NCI-H146 (cell line): ENCODE data around the gene COL23A1.
"Not testable (repeated sequence)": the region's sequence is repeated elsewhere in the genome, so short reads cannot be mapped to it uniquely, and the experiment has no call there.

Source experiments
- DNase-seq: peaks from one replicate; lab custom pipeline; 2025; lab: John Stamatoyannopoulos, UW

The COL23A1 gene

DNA sequence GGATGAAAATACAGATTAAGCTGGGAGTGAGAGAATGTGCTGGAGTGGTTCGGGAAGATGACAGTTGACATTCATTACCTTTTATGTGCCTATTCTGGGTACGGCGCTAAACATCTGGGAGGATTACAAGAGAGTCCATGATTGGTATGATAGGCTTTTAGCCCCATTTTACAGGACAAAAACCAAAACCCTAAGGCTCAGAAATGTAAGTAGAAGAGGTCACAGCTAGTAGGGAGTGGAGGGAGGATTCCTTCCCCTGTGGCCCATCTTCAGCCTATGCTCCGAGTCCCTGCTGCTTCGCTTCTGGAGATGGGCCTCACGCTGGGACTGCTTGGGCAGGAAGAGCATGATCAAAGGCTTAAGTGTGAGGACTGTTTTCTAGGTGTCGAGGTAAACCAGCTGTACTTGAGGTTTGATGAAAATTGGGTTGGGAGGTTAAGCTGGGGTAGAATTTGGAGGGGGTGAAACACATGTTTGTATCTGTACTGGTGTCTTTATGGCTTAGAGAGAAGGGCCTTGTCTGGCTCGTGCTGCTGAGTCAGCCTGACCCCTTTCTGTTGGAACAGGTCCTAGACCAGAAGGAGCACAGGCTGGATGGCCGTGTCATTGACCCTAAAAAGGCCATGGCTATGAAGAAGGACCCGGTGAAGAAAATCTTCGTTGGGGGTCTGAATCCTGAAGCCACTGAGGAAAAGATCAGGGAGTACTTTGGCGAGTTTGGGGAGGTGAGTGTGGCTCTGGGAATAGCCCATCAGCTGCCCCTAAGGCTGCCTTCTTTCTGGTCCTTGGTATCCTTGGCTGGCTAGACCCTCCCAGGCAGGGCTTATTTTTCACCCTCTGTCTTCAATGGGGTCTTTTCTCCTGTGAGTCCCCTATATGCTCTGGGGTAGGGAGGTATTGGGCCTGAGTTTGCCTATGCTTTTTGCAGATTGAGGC, 383.8 kb downstream of the COL23A1 start:
- DNase-seq, result no peak

DNA sequence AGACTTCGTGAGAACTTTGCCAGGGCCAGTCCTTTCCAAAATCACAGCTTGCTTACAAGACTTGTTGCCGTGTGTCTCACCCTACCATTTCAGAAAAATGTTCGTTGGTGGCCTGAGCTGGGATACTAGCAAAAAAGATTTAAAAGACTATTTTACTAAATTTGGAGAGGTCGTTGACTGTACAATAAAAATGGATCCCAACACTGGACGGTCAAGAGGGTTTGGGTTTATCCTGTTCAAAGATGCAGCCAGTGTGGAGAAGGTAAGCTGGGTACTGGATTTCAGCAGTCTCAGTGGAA, 384.5 kb downstream of the COL23A1 start:
- DNase-seq, result no peak

DNA sequence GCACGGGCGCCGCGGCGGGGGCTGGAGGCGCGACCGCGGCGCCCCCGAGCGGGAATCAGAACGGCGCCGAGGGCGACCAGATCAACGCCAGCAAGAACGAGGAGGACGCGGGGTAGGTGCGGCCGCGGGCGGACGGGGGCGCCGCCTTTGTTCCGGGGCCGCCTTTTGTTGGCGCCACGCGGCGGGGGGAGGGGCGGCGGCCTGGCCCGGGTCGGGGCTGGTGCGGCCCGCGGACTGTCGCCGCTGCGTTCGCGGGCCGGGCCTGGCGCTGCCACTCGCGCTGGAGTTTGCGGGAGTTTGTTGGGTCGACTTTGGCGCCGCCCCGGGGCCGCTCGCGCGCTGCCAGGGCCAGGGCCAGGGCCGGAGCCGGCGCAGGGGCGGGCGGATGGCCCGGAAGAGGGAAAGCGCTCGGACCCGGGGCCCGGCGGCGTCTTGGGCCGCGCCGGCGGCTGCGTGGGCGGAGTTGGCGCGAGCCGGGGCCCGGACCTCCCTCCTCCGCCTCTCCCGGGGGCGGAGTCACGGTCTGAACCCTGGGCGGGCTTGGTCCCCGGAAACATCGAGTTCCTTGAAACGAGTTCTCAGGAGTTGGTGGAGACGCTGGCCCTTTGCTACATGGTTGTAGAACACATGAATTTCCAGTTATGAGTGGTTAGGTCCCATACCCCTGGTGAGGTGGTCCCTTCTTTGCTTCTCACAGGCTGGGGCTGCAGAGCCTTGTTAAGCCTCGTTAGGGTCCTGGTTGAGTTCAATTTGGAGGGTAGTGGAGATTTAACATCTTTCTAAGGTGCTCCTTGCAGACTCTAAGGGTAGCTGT, 385.1 kb downstream of the COL23A1 start:
- peak; percentile 55 for DNase-seq

DNA sequence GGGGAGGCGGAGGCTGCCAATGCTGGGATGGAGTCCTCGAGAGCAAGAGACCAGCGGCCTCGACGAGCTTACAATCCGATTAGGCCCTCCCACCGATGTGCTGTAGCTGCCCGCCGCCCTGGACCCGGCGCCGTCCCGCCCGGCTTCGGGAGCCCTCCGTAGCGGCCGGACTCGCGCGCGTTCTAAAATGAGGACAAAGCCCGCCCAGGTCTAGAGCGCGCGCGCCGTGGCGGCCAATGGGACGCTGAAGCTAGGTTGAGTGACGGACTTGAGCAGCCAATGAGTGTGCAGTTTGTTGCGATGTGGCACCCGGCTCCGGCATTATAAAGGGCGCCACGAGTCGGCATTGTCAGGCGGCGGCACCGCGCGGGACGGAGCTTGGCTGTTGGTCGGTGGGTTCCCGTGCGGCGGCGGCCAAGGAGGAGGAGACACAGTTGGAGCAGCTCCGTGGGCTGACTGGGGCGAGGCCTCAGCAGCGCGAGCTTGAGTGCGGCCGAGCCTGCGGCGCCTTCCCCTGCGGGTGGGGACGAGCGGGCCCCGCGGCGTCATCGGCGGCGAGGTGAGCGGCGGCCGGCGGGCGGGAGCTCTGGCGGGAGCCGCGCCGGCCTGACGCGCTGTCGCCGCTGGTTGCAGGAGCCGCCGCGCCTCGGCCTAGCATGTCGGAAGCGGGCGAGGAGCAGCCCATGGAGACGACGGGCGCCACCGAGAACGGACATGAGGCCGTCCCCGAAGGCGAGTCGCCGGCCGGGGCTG, 385.8 kb downstream of the COL23A1 start, which contains the start of gene HNRNPAB:
HNRNPAB (plus strand) TSS at position 352 of the 753 bp plus-strand sequence; CDS start at position 657, 305 bp downstream.
- peak; percentile 89 for DNase-seq

DNA sequence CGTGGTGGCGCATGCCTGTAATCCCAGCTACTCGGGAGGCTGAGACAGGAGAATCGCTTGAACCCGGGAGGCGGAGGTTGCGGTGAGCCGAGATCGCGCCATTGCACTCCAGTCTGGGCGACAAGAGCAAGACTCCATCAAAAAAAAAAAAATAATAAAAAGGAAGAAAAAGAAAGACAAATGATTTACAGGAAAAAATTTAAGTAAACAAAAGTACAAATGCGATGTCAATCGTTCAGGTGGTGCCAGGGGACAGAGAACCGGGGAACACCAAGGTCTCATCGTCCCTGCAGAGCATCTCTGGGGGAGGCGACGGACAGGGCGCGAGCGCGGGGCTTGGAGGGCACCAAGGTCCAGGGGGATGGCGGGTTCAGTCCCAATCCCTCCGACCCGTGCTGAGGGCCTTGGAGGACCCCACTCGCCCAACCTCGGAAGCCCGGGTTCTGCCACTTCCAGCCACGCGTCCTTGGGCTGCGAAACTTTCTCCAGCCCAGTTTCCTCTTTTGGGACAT, 386.5 kb downstream of the COL23A1 start:
- no peak for DNase-seq

DNA sequence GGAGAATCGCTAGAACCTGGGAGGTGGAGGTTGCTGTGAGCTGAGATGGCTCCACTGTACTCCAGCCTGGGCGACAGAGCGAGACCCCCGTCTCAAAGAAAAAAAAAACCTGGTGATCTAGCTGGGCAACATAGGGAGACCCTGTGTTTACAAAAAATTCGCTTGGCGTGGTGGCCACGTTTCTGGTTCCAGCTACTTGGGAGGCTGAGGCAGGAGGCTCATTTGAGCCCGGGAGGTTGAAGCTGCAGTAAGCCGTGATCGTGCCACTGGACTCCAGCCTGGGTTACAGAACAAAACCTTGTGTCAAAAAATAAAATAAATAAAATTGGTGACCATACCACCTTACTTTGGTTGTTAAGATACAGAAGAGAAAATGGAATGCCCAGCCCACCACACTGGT, 387.7 kb downstream of the COL23A1 start:
- no peak for DNase-seq

DNA sequence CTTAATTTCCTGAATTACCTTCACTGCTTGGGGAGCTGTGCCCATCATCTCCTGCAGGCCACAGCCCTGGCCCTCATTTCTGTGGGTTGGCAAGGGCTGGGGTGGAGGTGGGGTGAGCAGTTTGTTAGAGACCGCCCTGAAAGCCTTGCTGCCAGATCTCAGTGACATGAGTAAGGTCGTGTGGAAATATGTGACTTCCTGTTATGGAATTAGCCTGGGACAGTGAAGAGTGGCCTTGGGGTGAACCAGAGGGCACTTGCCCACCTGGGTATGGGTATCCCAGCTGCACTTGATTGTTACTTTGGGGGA, 388.3 kb downstream of the COL23A1 start:
- DNase-seq, result no peak

DNA sequence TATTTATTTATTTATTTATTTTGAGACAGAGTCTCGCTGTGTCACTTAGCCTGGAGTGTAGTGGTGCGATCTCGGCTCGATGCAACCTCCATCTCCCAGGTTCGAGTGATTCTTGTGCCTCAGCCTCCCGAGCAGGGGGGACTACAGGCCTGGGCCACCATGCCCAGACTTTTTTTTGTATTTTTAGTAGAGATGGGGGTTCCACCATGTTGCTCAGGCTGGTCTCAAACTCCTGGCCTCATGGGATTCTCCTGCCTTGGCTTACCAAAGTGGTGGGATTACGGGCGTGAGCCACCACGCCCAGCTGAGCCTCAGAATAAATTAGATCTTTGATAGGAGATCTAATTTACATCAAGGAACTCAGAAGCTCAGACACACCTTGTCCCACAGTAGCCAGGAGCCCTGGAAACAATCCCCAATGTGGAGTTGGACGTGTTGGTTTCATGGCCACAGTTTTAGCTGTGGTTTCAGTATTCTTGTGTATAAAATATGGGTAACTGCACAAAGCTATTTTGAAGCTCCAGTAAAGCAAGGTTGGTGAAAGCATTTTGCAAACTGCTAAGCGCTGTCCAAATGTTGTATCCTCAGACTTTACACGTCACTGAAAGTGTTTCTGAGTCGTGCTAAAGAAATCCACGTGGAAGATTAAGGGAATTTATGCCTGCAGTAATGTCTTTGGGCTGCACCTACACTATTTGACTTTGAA, 388.8 kb downstream of the COL23A1 start:
- DNase-seq, result no peak

DNA sequence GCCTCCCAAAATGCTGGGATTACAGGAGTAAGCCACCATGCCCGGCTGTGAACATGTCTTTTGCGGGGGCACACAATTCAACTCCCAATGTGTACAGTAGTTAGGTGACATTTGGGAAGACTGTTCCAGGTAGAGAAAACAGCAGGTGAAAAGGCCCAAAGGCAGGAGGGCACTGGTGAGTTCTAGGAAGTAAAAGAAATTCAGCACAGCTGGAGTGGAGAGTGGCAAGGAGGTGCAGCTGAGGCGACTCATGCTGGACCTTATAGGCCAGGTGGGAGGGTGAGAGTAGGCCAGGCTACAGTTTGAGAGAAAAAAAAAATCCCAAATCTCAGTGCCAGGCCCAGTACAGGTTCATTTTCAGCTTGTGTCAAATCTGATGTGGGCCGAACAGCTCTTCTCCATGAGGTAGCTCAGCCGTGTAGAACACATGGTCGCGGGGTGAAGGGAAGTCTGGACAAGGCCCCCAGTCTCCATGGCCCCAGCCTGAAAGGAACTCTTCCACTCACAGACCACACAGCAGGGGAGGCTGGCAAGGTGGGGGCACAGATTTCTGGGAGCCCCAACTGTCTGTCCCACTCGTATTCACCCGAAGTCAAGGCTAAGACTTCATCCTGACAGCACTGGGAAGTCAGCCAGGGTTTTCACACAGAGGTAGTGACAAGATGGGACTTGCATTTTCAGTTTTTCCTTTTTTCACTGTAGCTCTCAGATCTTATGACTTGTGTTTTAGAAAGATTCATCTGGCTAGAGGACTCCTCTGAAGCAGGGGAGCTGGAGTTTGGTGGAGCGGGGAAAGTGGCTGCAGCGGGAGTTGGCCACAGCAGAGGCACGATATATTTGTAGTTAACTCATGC, 390.4 kb downstream of the COL23A1 start:
- no peak for DNase-seq

DNA sequence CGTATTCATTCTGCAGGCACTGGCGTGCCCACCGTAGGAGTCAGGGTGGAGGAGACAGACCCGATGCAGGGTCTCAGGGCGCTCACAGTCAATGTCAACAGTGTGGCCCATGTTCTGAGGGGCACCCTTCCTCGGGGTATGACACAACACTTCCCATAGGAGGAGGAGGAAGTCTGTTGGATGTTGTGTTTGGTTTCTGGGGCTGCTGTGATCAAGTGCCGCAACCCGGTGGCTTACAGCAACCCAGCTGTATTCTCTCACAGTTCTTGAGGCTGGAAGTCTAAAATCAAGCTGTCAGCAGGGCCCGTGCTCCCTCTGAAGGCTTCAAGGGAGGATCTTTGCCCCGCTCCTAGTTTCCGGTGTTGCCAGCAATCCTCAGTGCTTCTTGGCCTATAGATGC, 391.5 kb downstream of the COL23A1 start:
- DNase-seq, result no peak

DNA sequence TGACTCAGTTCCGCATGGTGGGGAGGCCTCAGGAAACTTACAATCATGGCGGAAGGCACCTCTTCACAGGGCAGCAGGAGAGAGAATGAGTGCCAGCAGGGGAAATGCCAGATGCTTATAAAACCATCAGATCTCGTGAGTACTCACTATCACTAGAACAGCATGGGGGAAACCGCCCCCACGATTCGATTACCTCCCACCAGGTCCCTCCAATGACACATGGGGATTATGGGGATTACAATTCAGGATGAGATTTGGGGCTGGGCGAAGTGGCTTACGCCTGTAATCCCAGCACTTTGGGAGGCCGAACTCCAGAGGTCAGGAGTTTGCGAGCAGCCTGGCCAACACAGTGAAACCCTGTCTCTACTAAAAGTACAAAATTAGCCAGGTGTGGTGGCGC, 392.0 kb downstream of the COL23A1 start:
- DNase-seq, result not testable (repeated sequence)

DNA sequence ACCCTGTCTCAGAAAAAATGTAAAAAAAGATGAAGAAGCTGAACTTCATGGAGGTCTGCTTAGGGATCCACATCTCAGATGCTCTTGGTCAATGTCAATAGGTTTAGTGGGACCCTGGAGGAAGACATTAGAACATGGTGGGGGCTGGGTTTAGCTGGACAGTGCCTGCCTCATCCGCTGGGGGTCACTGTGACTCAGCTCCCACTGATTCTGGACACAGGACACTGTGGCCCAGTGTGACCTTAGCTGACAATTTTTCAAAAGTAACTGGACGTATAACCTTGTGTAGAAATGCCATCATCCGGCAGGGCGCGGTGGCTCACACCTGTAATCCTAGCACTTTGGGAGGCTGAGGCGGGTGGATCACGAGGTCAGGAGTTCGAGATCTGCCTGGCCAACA, 393.2 kb downstream of the COL23A1 start:
- DNase-seq, result no peak

DNA sequence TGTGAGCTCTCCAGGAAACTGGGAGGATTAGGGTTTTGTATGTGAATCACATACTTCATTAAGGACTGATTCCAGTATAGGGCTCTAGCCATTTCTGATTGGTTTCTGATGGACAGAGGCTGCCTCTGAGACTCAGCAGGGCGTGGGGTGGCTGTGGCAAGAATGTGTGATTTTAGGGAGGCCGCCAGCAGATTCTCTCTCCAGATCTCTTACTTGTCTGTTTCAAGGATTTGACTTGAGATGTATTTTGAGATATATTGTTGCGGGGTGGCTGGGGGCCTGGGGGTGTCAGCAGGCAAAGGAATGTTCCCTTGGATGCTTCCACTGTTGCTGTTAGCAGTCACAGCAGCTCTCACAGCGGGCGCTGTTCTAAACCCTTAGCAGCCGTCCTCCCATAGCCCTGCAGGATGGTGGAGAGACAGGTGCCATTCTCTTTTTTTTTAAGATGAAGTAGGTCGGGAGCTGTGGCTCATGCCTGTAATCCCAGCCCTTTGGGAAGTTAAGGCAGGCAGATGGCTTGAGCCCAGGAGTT, 393.8 kb downstream of the COL23A1 start:
- DNase-seq, result no peak

DNA sequence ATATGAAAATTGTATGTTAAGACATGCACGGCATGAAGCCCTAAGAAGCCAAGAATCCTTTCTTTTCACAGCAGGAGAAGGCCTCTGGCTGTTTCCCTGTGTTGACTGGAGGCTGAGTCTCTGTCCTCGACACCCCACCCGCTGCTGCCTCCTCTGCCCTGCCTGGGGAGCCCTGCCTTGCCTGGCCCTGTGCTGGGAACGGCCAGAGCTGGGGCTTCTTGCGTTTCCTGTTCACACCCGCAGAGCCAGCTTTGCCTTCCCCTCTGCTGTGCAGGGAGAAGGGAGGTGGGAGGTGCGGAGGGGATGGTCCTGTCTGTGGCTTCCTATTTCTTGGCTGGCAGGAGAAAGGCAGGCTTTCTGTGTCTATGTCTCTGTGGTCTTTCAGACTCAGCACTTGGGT, 396.2 kb downstream of the COL23A1 start:
- DNase-seq, result no peak

DNA sequence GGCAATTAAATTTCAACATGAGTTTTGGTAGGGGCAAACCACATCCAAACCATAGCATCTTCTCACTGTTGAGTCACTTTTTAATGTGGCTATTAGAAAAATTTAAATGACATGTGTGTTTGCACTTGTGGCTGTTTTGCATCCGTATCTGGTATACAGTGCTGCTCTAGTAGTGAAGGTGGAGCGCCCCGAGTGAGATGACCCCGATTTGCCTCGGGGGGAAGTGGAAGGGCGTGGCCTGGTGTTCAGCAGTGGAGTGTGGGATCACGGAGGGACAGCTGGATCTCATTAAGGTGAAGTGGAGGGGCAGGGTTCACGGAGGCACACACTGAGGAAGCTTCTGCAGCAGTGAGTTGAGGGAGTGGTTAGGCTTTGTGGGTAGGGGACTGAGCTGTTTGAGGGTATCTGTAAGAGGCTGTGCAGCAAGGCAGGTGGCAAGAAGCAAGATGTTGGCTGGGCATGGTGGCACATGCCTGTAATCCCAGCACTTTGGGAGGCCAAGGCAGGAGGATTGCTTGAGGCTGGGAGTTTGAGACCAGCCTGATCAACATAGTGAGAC, 396.9 kb downstream of the COL23A1 start:
- DNase-seq, result no peak

DNA sequence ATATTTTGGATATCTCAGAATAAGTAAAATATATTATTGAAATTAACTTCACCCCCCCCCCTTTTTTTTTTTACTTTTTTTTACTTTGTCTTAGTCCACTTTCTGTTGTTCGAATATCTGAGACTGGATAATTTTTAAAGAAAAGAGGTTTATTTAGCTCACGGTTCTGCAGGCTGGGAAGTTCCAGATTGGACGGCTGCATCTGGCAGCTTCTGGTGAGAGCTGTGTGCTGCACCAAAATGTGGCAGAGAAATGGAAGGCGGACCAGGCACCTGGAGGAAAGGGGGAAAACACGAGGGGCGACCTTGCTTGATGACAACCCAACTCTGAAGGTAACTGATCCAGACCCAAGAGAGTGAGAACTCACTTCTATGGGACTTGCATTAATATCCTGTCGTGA, 397.4 kb downstream of the COL23A1 start:
- DNase-seq, result no peak

DNA sequence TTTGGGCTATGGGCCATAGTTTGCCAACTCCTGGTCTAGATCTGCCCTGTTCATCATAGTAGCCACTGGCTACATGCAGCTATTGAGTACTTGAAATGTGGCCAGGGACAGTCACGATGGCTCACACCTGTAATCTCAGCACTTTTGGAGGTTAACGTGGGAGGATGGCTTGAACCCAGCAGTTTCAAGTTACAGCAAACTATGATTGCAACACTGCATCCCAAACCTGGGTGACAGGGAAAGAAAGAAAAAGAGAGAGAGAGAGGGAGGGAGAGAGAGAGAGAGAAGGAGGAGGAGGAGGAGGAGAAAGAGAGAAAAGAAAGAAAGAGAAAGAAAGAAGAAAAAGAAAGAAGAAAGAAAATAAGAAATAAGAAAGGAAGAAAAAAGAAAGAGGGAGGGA, 397.9 kb downstream of the COL23A1 start:
- no peak for DNase-seq

DNA sequence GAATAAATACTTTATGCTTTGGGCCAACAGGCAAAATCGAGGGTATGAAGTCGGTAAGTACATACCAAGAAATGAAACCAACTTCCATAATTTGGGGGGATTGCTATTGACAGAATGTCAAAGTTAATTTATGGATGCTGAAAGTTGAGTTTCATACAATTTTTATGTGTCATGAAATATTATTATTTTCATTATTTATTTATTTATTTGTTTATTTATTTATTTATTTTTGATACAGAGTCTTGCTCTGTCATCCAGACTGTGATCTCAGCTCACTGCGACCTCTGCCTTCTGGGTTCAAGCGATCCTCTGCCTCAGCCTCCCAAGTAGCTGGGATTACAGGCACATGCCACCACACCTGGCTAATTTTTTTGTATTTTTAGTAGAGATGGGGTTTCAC, 398.5 kb downstream of the COL23A1 start:
- no peak for DNase-seq

DNA sequence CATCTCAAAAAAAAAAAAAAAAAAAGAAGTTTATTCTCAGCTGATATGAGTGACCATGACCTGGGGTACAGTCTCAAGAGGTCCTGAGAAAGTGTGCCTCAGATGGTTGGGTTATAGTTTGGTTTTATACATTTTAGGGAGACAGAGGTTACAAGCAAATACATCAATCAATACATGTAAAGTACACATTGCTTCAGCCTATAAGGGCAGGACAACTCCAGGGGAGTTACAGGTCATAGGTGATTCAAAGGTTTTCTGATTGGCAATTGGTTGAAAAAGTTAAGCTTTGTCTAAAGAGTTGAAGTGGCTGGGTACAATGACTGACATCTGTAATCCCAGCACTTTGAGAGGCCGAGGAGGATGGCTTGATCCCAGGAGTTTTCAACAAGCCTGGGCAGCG, 400.8 kb downstream of the COL23A1 start:
- no peak for DNase-seq
